Ecto neural progenitor cell (in vitro differentiated cells): Measurements from ENCODE around the gene PA2G4.

ENCODE experiments used
- DNase-seq: peaks from one replicate; pipeline ENCODE4 v3.0.0-alpha.2; 2018; ENCODE audit warnings: low spot score

Gene PA2G4

DNA sequence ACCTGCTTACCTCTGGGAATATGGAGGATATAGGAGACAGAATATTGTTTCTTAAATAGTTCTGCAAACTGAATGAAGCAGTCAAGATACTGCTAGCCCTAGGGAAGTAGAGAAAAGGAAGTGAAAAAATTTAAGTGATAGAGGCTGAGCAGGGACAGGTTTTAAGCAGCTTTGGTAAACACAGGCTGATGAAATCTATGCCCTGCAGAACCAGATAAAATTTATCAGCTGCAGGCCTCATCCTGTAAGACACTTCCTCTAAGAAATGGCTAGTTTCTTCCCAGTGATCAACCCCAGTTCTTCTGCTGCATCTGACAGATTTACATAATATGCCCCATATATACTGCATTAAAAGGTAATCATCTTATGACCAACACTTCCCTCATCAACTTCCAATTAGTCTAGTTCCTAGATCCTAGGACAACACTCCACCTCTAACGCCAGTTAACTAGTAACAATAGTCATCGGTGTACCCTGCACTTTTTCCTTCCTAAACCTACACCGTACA, 22.4 kb downstream of the PA2G4 start:
- no peak for DNase-seq

DNA sequence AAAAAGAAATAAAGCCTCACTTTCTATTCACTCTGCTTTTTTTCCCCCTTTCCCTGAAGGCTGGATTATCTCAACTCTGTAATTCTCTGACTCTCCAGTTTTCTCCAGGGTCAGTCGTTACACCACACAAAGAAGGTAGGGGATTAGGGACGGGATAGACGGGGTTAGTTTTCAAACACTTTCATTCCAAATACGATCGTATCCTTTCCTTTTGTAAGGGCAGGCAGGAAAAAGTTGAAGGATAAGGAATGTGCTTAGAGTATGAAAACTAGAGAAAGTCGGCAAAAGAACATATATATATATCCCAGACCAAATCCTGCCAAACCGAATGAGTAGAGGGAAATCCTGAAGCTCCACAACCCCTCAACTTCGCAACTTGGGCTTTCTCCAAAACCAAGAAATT, 23.1 kb downstream of the PA2G4 start:
- no peak for DNase-seq

DNA sequence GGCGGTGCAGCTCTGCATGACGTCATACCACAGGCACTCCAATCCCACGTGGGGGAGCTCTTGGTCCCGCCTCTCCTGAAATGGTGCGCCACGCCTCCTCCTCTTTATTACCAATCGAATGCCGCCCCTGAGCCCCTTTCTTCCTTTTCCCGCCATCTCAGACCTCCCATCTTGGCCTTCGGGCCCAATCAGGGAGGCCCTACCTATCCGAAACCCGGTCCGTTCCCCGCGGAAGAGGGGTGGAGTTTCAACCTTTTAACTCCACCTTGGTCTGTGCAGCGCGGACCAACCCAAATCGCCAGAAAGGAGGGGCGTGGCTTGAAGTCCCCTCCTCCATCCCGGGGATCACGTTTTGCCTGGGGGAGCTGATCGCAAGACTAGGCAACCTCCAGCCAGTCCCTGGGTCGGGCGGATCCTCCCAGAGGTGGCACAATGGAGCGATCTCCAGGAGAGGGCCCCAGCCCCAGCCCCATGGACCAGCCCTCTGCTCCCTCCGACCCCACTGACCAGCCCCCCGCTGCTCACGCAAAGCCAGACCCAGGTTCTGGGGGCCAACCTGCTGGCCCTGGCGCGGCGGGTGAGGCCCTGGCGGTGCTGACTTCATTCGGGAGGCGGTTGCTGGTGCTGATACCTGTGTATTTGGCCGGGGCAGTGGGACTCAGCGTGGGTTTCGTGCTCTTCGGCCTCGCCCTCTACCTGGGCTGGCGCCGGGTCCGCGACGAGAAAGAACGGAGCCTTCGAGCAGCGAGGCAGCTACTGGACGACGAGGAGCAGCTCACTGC, 23.7 kb downstream of the PA2G4 start, which contains the start of gene ESYT1:
Gene ESYT1, plus strand, starts transcription at position 380 of the 782 bp plus-strand sequence. Its CDS starts 53 bp downstream, at position 433.
- DNase-seq: peak; percentile 100

DNA sequence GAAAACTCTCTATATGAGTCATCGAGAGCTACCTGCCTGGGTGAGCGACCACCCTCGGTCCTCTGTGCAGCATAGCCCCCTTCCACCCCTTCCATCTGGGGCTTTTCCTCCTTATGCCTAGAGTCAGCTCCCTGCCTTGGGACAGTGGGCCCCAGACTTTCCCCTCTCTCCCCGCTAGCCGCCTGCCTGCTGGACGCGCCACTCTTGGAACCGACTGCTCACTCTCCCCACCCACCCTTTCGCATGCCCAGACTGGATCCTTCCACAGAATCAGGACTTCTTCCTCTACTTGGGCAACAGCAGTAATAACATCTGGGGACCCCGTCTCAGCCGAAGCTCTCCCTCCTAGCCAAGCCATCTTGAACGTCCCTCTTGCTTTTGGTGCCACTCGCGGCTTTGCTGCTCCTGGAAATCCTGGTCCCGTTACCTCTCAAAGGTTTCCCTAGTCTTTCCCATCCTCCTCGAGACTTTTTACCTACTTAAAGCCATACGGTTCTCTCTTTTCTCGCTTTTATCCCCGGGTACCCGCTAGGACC, 24.4 kb downstream of the PA2G4 start:
- peak; percentile 72 for DNase-seq

DNA sequence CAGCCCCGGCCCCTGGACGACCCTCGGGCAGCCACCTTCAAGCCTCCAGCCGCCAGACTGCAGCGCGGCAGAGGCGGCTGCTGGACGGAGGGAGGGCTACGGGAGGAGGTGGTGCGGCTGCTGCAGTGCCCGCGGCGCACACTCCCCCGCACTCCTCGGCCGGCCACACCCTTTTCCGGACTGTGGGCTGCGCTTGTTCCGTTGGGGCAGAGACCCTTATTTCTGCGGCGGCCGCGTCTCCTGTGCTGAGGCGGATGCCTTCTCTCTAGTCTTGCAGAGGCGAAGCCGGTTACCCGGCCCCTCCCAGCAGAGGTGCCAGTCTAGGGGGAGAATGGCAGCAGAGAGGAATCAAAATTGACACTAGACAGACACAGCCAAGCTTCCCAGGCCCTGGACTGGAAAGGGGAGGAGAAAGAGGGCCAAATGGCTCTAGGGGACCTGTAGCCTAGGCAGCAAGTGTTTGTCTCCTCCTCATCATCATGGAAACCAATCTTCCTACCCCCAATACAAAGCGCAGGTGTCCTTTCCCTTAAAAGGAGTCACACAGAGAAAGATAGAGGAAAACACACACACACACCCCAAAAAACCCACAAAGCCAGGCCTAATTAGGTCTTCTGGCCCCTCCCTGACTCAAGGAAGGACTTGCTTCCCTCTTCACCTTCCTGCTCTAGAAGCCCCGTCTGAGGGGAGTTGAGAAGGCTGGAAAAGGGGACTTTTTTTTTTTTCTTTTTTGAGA, 25.0 kb downstream of the PA2G4 start:
- peak; percentile 86 for DNase-seq

DNA sequence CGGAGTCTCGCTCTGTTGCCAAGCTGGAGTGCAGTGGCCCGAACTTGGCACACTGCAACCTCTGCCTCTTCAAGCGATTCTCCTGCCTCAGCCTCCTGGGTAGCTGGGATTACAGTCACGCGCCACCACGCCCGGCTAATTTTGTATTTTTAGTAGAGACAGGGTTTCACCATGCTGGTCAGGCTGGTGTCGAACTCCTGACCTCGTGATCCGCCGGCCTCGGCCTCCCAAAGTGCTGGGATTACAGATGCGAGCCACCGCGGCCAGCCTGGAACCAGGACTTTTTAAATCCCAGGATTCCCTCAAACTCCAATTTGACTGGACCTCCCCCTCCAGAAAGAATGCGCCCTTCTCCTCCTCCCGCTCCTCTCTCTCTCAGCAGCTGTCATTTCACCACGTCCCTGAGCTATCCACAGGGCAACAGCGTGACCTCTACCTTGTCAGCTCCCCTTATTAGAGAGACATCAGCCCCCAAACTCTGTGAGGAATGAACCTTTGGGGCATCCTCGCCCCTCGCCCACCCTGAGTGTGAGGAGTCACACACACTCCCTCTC, 25.7 kb downstream of the PA2G4 start:
- no peak for DNase-seq

DNA sequence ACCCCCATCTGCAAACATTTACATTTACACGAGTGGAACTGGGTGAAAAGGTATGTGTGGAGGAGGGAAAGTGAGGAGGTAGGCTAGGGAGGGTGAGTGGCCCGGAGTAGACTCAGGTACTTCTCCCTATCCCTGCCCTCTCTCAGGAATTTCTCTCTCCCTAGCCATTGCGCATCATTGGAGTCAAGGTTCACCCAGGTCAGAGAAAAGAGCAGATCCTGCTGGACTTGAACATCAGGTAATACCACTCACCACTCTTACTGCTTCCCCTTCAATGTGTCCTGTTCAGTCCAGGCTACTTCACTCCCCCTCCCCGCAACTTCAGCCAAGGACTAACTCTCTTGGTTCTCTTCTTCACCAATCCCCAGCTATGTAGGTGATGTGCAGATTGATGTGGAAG, 26.5 kb downstream of the PA2G4 start:
- no peak for DNase-seq

DNA sequence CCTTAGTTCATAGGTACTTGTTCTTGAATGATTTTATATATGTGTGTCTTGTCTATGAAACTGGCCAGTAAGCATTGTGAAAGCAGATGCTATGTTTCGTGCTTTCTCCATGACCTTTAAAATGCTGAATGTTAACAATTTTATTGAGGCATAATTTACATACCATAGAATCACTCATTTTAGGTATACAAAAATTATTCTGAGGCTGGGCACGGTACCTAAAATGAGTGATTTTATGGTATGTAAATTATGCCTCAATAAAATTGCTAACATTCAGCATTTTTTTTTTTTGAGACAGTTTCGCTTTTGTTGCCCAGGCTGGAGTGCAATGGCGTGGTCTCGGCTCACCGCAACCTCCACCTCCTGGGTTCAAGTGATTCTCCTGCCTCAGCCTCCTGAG, 30.5 kb downstream of the PA2G4 start:
- DNase-seq: no peak

DNA sequence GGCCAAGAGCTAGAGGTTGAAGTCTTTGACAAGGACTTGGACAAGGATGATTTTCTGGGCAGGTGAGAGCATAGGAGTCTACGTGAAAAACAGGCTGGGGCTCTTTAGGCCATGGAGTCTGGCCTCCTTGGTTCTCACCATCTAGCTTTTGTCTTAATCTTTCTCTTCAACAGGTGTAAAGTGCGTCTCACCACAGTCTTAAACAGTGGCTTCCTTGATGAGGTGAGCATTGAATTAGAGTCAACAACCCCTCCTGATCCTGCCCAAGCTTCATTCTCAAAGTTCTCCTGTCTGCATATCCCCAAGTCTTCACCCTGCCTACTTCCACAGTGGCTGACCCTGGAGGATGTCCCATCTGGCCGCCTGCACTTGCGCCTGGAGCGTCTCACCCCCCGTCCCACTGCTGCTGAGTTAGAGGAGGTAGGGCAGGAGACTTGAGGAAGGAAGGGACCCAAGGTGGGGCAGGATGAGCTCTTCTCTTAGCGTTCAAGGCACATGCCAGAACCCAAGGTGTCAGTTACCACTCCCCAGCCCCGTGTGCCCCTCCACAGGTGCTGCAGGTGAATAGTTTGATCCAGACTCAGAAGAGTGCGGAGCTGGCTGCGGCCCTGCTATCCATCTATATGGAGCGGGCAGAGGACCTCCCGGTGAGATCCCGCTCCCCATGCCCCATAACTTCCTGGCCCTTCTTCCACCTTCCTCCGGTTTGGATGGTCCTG, 33.7 kb downstream of the PA2G4 start:
- DNase-seq: no peak

DNA sequence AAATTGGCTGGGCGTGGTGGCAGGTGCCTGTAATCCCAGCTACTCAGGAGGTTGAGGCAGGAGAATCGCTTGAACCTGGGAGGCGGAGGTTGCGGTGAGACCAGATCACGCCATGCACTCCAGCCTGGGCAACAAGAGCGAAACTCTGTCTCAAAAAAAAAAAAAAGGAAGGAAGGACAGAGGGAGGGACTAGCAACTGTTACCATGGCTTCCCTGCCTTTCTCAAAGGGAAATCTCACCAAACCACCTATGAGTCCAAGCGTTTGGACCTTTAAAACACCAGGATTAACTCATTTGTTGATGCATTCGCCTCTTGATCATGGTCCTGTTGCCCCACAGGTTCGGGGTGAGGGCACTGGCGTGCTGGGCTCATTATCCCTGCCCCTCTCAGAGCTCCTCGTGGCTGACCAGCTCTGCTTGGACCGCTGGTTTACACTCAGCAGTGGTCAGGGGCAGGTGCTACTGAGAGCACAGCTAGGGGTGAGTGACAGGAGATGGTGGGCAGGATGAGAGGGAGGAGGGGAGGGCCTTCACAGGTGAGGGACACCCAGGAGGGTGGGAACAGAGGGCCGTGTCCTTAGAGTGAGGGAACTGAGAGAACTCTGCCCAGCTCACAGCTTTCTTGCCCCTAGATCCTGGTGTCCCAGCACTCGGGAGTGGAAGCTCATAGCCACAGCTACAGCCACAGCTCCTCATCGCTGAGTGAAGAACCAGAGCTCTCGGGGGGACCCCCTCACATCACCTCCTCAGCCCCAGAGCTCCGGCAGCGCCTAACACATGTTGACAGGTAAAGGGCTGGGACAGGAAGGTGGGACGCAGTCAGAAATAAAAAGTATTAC, 37.8 kb downstream of the PA2G4 start:
- no peak for DNase-seq

DNA sequence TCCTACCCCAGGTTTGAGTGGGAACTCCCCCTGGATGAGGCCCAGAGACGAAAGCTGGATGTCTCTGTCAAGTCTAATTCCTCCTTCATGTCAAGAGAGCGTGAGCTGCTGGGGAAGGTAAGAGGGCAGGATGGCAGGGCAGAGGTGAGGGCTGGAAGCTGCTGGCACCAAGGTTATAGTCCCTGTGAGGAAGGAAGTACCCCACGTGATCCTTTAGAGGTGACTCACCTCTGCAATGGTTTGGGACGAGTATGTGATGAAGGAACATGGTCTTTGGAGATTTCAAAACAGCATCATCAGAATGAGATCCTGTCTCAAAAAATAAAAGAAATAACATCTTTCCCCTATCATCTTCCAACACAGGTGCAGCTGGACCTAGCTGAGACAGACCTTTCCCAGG, 38.9 kb downstream of the PA2G4 start:
- no peak for DNase-seq

DNA sequence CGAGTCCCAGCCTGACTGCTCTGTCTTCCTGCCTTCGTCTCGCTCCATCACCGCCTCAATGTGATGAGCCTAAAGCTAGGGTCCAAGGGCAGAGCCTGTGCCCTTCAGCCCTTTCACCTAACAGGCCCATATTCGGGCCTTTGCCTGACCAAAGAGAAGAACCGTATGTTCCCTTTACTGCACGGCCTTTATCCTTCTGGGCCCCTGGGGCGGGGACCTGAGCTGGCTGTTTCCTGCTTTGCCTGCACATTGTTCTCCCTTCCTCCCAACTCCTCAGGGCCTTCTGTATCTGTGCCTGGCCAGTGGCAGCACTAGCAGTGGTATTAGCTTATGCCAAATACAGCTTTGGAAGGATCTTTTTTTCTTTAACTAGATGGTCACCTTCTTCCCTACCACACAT, 39.5 kb downstream of the PA2G4 start:
- DNase-seq: no peak

DNA sequence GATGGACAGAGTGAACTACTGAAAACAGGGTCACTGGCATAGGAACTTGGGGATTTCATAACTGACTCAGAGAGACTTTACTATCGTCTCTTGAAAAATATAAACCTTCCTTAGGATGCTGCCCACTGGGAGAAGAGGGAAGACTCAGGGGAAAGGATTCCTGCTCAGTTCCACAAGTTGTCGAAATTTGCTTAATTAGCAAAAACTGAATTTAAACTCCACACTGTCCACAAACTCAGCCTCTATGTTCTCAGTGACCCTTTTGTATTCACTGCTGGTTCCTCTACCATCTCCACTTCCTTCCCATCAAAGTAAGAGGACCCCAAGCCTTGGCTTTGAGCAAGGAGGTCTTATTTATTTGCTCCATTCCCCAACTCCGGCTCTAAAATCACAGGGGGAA, 40.9 kb downstream of the PA2G4 start:
- DNase-seq: no peak

DNA sequence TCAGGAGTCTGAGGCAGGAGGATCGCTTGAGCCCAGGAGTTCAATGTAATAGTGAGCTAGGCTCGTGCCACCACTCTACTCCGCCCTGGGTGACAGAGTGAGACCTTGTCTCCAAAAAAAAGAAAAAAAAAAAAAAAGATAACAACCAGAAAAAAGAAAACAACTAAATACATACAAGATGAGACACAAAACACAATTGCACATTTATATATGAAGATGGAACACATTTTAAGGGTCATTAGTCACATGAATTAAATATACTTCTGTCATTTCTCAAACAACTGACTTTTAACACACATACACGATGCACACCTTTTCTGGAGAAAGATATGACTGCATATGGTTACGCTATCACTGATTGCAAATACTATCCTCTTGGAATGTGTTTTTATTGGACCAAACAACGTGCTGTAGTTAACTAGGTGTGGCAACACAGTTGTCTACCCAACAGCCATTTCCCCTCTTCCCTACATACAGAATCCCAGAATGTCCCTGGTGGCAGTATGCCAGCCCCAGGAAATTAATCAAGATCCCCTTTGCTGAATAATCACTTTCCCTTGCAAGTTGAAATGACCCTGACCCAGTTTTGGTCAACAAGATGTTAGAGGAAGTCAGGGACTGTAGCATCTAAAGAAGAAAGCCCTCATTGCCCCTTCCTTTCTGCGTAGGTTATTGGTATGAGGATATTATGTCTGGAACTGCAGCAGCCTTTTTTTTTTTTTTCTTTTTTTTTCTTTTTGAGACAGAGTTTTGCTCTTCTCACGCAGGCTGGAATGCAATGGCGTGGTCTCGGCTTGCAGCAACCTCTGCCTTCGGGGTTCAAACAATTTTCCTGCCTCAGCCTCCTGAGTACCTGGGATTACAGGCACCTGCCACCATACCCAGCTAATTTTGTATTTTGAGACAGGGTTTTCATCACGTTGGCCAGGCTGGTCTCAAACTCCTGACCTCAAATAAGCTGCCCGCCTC, 42.4 kb downstream of the PA2G4 start:
- no peak for DNase-seq

DNA sequence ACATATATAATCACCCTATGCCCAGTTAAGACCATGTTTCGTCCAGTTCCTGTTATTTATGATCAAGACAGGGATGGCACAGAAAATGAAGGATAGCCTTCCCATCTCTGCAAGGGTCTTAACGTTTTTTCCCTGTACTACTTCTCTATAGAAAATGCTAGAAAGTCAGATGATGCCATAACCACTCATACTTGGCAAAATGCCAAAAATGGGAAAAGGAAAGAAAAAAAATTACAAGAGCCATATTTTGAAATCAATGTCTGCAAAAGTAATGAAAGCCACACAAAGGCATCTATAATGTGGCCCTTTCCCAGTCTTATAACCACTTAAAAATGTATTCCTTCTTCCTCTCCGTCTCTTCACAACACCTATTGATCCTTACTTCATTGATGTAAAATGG, 46.2 kb downstream of the PA2G4 start:
- no peak for DNase-seq

DNA sequence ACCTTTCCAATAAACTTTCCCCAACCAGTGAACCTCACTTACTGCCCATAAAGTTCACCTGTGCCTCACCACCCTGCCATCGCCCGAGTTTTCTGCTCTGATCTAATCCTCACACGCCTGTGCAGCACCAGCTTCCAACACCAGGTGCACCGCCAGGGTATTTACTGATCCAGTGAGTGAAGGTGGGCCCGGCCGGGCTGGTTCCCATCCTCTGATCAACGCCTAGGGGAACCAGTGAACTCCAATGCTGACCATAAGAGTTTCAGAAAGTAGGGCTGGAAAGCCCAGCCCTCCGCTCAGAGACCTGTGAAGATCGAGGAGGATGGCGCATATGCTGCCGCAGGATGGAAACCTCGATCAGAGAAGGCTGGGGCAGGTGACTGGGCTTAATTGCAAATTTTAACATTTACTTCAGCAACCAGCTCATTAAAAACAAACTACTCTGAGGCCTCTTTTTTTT, 47.3 kb downstream of the PA2G4 start:
- DNase-seq: peak; percentile 83

DNA sequence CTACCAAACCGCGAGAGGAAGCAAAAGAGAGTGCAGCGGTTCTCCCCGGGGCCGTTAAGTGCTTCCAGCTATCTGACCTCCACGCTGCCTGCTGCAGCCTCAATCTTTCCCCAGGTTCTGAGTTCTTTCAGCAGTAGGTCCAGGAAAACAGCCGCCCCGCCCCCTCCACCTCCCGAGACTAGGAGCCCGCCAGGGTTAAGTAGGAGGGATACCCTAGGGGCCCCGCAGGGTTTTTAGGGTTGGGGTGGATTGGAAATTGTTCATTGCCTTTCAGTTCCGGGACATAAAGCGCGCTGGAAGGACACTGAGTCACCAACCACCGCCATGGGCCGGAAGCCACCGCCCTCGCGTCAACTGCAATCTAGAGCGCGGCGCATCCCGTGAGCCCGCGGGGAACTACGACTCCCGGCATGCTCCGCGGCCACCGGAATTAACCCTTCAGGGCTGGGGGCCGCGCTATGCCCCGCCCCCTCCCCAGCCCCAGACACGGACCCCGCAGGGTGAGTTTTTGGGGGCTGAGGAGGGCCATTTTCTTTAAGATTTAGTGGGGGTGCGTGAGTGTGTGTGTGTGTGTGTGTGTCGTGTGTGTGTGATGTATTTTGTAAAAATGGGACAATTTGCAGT, 47.9 kb downstream of the PA2G4 start, which contains the start of gene MYL6B:
Gene MYL6B, plus strand, starts transcription at position 456 of the 624 bp plus-strand sequence. CDS start 1,332 bp downstream, outside the sequence.
- DNase-seq: peak; percentile 97

DNA sequence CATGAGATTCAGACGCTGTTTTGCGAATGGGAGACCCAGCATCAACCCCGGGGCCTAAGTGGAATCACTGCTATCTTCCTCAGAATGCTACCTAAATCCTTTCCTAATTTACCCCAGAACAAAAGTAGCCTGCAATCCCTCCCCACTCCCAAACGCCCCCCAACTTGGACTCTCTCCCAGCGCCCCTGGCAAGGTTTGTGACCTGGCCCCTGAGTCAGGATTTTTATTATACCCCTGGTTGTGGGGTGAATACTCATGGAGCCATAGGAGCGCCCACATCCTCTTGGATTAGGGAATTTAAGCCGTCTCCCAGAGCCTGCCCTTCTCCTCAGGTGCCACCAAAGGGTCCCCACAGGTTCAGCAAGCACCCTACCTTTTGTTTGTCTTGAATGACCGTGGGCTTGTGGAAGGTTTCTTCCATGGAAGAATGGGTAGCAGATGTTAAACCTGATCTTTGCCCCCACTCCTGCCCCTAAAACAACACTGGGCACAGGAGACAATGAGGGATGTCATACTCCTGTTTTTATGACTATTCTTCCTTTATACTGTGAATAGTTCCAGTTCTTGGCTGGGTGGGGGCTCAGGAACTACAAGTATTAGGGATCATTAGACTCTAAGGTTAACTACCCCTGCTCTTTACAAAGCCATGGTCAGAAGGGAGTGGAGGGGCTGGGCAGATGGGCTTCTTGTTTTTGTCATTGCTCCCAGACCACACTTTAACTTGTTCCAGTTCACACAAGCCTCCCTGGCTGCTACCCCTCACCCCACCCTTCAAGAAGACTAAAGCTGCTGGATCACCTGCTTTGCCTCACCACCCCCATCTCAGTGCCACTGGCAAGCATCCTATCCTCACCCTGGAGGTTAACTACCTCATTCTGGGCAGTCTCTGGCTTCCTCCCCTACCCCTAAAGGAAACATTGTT, 48.7 kb downstream of the PA2G4 start:
- no peak for DNase-seq
